Left renal pelvis (tissue), 4 donors: ENCODE measurements around the gene ITGA1. TPM values are rescaled to one million over a fixed set of nuclear protein-coding genes. Genes with fewer than 3 reads are reported as not detected.
A peak's percentile ranks its signal among the peaks of the same experiment; 100 is the strongest.
"Not testable (repeated sequence)": the region's sequence is repeated elsewhere in the genome, so short reads cannot be mapped to it uniquely, and the experiment has no call there.

Source experiments
- DNase-seq, 4 donors: peaks; one replicate each; pipeline ENCODE4 v3.0.0-alpha.2; 2013; ENCODE audit warnings: low read depth in 4 of 4, low spot score in 3 of 4
- polyA plus RNA-seq, 4 donors: library from polyadenylated mRNA; unstranded; fragments of 120-200 nt; gene quantifications; one replicate each; pipeline ENCODE4 v1.2.1, GENCODE V29; 2013; ENCODE audit not compliant: insufficient read length in 4 of 4

Gene ITGA1
- polyA plus RNA-seq, 4 donors: 49.2 to 65.2 (median 58.1) TPM

- no peak for DNase-seq
Observed at GRCh38 chr5:52943808-52944207, 156.1 kb downstream of the ITGA1 start.

GRCh38 chr5:52945040-52945439, 157.3 kb downstream of the ITGA1 start:
- DNase-seq: no peak

GRCh38 chr5:52947208-52947607, 159.5 kb downstream of the ITGA1 start:
- DNase-seq: no peak

DNA sequence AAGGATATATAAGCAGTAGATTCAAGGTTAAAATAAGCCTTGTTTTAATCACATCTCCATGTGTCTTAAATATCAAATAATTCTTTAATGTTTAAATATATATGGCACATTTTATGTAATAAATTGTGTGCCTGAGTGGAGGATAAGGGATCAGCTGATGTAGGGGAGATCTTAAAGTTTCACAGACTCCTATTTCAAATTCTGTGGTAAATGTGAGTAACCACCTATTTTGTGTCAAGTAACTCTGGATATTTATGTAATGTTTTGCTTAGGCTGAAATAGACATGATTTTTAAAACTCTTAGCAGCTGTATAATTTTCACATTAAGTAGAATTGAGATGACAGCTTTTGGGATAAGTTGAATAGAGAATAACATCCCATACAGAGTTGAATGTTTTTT, 160.1 kb downstream of the ITGA1 start:
- DNase-seq: no peak

DNA sequence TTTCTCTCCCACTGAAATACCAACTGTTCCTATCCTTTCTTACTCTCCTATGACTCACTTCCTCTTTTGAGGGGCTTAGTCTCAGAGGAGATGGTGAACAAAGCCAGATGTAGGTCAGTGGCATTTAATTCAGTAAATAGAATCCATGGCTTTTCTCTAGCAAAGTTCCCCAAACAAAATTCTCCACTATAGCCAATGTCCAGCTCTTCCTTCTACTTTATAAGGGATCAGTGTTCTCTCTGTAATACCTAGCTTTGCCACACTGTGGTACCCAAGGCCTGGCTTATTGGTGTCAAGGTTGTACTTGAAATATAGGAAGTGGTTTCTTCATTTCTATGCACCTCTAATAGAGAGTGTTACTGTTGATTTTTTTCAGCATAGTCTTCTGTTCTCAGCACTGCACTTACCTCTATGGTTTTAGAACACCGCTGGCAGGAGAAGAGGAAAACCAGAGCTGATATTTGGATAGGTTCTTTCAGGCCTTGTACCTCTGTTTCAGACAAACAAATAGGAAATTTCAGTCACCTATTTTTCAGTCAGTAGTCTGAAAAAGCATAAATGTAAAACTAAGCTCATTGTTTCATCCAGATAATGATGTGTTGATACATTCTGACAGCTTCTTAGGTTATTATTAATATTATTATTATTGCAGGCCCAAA, 160.8 kb downstream of the ITGA1 start:
- DNase-seq: peak in 3 of 4 donors; percentile 31 to 45 (median 31)

DNA sequence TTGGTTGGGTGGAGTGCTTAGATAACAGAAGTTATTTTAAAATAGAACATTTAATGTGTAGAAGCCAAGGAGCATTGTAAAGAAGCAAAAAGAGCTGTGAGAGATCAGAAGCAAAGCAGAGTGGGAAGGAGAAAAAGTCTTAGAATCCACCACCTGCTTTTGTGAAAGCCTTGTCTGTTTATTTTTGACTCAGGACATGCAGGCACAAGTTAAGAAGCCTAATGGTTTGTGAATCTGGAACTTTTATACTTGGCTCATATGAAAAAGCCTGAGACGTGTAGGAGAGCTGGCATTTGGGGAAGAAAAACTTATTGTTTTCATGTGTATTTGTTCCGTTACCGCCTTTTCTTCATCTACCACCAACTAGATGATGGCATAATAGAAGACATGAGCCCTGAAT, 163.0 kb downstream of the ITGA1 start:
- no peak for DNase-seq

GRCh38 chr5:52952483-52952882, 164.8 kb downstream of the ITGA1 start:
- DNase-seq: no peak

GRCh38 chr5:52956014-52956413, 168.3 kb downstream of the ITGA1 start:
- no peak for DNase-seq

DNA sequence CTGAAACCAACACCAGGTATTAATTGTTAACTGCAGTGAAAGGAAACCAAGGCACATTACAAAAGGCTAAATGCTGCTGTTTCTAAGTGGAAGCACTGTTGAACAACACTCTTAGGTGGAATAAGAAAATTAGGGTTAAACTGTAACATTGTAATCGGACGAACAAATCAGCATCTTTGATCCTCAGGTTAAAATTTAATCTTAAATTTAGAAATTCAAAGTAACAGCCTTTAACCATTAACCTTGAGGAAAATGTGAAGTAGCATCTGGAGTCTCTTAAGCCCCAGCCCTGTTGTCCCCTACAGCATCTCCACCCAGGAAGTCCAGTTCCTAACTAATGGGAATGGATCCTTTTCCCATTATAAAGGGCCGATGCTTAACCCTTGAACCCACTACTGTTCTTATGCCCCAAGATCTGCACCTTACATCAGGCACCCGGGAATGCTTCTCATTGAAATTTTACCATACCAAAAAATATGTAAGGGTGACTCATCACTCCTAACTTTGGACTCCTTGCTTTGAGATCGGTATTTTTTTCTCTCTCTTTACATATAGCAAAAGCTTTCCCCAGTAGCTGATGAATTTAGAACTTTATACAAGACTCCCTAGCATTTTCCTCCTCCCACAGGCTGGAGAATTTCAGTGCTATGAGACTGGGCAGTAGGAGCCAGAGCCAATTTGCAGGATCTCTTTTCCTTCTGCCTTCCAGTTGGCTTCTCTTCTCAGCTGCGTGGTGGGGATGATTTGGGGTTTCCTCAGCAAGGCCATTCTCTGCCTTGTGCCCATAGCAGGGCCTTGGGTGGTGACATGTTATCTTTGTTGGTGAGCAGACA, 169.4 kb downstream of the ITGA1 start:
- no peak for DNase-seq

DNA sequence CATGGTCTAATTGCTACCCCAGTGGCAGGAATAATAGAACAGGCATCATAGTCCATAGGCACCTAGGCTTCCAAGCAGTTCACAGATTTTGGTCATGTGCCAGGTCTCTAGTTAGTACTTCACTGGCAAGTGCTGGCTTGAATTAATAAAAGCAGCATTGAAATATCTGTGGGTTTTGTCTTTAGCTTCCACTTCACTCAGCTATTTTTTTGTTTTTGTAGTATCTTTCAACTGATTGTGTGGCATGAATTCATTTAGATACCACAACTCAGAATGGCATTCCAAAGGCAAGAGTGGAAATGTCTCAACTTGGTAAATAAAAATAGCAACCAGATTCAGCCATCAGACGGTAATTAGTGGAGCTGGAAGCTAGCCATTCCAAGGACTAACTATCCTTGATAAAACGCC, 173.6 kb downstream of the ITGA1 start:
- no peak for DNase-seq

- DNase-seq: no peak
Observed at GRCh38 chr5:52963636-52964035, 175.9 kb downstream of the ITGA1 start.

- DNase-seq: no peak
Observed at GRCh38 chr5:52964138-52964537, 176.4 kb downstream of the ITGA1 start.

DNA sequence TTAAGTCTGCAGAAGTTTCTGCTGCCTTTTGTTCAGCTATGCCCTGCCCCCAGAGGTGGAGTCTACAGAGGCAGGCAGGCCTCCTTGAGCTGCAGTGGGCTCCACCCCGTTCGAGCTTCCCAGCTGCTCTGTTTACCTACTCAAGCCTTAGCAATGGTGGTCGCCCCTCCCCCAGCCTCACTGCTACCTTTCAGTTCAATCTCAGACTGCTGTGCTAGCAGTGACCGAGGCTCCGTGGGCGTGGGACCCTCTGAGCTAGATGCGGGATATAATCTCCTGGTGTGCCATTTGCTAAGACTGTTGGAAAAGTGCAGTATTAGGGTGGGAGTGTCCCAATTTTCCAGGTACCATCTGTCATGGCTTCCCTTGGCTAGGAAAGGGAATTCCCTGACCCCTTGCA, 188.4 kb downstream of the ITGA1 start:
- DNase-seq: not testable (repeated sequence)

GRCh38 chr5:52977264-52977897, 189.7 kb downstream of the ITGA1 start:
- no peak for DNase-seq

DNA sequence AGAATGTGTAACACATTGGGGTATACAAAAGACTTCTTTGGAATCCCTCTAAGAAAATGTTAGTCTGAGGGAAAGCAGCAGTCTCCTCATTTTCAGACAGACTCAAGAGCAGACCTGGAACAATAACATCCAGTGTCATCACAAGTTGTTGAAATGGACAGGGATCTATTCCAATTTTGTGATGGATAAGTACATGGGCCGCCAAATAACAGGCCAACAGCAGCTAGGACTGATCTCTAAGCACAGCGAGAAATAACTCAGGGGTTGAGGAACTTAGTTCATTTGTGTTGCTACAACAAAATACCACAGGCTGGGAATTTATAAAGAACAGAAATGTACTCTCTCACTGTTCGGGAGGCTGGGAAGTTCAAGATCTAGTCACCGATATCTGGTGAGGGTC, 193.8 kb downstream of the ITGA1 start:
- no peak for DNase-seq

DNA sequence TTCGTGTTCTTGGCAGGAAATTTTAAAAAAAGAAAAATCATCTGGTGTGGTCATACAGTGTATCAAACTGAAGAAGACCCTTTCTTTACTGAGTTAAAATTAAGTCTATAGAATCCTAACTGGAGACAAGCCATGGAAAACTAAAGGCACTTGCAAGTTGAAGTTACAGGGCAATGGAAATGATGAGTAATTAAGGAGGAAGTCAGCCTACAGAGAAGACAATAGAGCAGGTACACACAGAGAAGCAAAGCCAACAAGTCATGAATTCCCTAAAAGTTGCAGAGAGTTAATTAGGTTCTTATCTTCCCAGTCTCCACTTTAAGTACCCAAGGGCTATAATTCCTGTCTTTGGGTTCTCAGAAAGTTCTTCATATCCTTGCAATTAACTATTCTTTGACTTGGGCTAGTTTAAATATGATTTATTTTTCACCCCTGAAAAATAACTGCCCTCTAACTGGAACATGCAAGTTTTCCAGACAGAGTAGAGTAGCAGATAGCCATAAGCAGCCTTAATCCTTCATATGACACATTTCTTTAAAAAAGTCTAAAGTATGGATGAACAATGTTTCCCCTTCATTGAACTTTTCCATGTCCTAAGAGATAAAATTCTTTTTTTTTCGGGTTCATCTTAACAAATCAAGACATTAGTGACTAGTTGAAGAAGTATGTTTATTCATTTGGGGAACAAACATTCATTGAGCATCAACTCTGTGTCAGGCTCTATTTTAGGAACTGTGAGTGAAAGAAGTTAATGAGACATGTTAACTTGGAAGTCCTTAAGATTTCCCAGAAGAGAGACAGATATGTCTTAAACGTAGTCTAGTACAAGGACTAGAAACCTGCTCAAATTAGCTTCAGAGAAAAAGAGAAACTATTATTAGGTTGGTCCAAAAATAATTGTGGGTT, 196.3 kb downstream of the ITGA1 start:
- no peak for DNase-seq

GRCh38 chr5:52985306-52985705, 197.6 kb downstream of the ITGA1 start:
- no peak for DNase-seq

DNA sequence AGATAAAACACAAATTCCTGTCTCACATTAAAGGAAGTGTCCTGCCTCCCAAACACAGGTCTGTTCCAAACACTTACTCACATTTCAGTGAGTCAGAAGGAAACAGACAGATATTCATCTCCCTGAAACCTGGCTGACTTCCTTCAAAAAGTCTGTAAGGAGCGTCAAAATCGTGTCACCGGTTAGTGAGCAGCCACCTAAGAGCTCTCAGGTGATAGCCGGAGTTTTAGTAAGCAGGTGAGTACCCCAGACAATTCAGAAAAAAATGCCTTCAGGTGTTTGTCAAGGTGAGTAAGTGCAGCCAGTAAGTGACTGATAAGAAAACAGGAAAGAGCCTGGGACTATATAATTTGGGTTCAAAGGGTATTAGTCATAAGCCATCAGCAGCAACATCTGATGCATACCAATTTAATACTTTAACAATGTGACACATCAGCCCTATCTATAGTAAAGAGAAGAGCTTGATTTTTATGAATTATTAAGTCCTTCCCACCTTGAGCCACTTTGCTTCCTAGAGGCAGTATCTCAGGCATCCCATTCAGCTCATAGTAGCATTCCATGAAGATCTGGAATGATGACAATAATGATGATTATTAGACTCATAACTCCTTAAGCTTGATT, 200.1 kb downstream of the ITGA1 start:
- DNase-seq: no peak

GRCh38 chr5:52988335-52989024, 200.8 kb downstream of the ITGA1 start:
- DNase-seq: no peak
